ENCODE measurements around the gene OARD1.

OARD1 gene

DNA sequence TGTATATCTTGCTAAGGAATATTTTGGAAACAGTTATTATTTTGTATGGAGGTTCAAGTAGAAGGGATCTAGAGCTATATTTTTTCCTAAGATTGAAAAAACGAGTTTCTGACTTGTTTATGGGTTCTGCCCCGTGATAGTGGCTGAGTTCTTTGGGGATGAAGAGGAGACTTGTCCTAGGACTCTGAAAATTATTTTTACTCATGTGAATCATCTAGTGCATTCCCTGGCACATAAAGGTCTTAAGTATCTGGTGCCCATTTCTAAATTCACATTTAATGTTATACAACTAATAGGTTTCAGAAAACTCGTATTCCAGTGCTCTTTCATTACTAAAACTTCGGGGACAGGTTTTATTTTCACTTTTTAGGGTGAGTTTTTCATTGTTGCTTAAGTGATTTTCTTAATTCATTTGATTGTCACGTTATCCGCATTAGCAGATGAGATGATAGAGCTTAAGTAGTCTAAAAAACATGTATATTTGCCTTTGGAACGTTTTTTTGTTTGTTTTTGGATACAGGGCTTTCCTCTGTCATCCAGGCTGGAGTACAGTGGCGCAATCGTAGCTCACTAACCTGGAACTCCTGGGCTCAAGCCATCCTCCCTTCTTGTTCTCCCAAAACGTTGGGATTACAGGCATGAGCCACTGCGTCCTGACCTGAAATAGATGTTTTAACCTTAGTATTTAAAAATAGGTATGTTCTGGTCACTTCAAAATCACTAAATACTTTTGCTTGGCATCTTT is 2.7 kb upstream of the OARD1 start:
- DNase-seq = no peak

DNA sequence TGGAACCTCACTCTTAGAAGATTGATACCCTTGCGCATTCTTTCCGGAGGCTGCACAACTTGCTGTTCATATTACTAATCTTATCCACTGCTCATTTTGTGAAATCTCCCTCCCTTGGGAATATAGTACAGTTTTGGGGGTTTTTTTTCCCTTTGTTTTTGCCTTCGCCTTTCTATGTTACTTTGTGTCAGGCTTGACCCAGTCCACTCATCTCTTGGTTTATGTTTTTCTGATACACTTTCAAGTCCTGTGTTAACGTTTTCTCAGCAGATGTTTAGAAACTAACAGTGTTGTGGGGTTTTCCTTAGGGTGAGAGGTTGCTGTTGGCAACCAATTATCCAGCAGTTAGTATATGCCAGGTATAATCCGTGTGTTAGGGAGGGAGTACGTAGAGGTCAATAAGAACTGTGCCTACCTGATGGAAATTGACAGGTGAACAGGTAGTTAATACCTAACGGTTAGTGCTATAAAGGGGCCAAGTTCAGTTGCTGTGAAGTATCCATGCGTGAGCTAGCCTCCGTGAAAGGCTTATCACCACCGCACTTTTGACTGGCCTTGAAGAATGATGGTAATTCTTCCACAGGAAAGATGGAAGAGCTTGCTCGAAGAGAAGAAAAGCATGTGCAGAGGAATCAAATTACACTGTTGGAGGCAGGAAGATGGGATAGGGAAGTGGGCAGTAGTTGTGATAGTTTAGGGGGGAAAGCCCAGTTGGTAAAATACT is 2.0 kb upstream of the OARD1 start:
- no peak for DNase-seq

DNA sequence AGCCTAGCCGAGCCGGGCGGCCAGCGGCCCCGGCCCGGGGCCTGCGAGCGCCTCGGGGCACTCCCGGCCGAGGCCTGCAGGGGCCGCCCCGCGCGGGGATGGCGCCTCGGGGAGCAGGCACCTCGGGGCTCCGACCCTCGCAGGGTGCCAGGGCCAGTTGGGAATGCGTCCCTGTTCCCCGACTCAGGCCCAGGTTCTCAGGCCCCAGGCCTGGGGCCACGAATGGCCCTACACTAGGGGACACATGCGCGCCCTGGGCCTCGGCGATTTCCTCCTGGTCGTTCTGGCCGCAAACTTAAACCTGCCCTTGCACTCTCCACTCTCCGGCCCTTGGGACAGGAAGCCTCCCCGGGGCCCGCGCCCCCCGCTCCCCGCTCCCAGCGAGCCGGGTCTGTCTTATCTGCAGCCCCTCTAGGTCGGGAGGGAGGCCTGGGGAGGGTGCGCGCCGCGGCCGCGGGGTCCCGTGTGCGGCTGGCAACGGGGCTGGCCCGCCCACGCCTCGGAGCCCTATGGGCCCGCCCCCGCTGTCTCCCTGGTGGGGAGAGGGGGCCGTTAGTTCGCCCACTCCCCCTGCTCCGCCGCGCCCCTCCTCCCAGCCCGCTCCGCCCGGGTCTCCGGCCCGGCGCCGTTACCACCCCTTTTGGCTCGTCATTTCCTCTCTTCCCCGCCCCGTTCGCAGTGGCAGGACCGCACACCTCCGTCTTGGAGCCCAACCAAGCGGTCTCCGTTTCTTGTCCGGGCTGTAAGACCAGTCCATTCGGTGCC is 1.2 kb upstream of the OARD1 start:
- no peak for DNase-seq

DNA sequence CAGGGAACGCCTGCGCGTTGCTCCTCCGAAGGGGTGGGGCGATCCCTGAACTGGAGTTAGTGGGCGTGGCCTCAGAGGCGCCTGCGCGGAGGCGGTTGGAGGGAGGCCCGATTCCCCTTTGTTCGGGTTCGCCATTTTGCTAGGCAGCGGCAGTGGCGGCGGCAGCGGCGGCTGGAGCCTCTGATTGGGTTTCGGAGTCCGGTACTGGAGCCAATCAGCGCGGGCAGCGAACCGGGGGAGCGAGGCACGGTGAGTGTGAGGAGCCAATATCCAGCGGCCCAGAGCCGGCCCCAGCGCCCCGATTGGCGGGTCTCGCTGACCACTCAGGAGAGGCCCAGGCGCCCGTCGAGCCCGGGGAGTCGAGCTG is 663 bp upstream of the OARD1 start, which contains the start of gene NFYA:
NFYA (plus strand) TSS at position 139 of the 367 bp plus-strand sequence. CDS start 6,116 bp downstream, outside the sequence.
- no peak for DNase-seq

DNA sequence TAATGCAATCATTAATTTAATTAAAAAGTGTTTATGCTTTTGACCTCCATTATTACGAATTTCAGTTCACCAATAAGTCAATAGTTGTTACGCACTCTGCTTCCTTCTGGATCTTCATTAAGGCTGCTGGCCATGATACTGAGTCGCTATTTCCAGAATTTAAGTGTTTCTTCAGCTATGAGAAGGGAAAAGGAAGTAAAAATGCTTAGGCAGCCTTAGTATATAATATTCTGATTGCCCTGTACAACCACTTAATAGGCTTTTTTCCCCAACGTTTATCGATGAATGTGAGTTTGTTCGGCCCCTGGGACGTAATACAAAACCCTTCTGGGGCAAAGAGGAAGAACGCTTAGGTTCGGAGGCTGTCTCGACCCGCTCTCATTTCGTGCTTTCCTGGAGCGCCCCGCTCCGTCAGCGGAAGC is 644 bp downstream of the OARD1 start:
- DNase-seq = peak; percentile 30

DNA sequence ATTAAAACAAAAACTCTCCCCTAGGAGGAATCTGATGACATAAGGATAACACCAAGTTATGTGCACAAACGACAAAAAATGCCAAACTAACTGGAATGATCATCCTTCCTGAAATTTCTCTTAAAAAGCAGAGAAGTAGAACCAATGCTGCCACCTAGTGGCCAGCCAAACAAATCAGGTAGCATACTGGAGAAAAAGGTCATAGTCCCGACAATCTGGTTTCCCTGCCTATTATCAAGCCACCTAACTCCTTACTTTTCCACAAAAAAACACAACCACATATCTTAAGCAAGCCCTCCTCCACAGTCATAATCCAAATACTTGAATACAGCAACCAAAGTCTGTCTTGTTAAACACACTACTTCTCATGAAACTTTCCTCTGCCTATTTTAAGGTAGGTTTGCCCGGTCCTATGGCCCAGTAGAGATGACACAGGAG is 5.3 kb downstream of the OARD1 start:
- DNase-seq = no peak

DNA sequence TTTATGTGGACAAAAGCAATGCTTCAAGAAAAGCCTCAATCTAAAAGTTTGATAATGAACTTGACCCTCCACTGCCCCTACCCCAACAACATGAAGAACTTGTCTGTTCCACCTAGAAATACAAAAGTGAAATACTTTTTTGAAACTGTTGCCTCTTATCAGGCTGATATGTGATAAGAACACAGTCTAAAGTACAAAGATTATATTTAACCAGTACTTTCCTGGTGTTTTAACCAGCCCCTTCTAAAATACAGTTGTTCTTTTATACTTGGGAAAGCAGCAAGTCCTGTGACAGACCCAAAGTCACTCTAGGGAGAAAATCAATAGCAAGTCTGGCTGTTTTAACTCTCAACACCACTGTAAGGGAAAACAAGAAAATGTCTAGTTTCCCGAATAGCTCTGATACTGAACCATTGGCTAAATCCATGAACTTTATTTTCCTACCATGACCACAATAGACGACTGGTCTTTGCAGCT is 6.6 kb downstream of the OARD1 start:
- DNase-seq = no peak

DNA sequence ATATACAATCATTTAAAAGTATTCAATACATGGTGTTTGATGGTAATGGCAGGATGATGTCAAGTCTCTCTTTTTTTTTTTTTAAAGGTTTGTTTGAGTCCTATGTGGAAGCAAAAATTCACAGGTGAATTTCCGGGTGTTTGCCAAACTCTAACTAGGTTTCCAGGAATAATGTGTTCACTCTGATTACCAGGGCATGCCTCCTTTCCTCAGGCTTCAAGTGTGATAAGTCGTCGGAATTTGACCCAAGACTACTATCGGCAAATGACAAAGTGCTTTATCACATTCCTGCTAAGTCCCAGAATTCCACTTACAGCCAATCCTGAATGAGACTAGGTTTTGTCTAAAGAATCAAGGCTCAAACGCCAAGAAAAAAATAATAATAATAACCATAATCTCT is 7.3 kb downstream of the OARD1 start:
- DNase-seq = no peak

DNA sequence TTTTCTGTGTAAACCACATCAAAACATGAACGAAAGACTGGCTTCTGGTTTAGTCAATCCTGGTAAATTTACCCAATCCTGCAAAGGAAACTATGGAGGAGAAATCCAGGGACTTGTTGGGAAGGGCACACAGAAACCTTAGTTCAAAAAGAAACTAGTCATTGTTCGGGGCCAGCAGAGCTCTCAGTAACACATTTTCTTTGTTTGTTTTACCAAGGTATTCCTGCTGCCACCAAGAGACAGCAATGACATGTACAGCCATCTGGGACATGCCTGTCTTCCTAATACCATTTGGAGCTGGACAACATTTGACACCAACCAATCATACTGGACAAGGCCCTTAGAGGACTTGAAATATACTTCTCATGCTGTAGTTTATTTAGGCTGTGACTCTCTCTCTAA is 8.3 kb downstream of the OARD1 start:
- DNase-seq = no peak

DNA sequence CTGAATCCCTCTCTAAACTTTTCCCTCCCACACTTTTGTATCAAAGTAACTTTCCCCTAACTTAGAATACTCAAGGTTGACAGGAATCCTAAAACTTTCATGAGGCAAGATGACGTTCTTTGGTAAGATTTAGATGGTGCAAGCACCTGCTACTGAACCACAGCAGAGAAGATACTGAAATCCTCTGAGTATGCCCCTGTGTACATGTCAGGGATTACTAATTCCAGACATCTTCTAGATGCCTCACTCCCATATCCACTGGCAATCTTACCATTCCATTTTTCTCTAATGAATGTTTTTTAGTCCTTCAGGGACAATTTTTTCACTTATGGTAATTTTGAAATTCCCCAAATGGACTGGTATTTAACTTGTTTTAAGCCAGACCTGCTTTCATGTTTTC is 10.1 kb downstream of the OARD1 start:
- no peak for DNase-seq

DNA sequence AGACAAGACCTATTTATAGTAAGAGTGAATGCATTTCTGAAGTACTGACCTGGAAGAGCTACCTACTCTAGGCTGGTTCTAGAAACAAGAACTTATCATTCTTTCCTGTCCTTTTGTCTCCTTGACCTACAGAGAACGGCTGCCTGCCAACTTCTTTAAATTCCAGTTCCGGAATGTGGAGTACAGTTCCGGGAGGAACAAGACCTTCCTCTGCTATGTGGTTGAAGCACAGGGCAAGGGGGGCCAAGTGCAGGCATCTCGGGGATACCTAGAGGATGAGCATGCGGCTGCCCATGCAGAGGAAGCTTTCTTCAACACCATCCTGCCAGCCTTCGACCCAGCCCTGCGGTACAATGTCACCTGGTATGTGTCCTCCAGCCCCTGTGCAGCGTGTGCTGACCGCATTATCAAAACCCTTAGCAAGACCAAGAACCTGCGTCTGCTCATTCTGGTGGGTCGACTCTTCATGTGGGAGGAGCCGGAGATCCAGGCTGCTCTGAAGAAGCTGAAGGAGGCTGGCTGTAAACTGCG is 10.9 kb downstream of the OARD1 start:
- DNase-seq = no peak

DNA sequence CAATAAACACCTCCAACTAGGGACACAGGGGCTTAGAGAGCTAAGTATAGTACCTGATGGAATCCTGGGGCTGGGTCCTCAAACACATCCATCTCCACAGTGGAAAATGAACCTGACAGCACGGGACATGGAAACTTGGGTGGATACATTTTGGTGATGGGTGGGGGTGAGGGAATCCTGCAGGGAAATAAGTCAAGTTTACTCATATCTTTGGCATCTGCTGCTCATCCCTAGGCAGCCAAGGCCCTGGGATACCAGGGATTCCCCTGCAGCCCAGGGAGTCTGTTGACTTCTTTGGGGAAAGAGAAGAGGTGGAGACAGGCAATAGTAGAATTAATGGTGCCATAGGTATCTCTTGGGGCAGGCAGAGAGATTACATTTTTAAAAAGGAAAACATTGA is 12.6 kb downstream of the OARD1 start:
- DNase-seq = no peak

DNA sequence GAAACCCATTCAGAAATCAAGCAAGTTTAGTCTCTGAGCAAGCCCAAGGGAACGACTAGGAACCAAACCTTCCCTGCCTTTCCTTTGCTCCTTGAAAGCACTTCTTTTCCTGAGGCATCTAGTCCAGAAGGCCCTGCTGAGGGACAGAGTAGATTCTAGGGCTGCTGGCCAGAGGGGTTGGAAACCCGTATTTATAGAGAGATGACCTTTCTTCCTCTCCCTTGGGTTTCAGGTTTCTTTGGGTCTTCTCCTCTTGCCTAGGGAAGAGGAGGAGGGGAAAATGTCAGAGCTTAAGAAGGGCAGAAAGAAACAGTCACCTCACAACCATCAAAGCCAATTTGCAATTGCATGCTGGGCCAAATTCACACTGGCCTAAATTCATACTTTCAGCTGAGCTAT is 13.4 kb downstream of the OARD1 start:
- no peak for DNase-seq

DNA sequence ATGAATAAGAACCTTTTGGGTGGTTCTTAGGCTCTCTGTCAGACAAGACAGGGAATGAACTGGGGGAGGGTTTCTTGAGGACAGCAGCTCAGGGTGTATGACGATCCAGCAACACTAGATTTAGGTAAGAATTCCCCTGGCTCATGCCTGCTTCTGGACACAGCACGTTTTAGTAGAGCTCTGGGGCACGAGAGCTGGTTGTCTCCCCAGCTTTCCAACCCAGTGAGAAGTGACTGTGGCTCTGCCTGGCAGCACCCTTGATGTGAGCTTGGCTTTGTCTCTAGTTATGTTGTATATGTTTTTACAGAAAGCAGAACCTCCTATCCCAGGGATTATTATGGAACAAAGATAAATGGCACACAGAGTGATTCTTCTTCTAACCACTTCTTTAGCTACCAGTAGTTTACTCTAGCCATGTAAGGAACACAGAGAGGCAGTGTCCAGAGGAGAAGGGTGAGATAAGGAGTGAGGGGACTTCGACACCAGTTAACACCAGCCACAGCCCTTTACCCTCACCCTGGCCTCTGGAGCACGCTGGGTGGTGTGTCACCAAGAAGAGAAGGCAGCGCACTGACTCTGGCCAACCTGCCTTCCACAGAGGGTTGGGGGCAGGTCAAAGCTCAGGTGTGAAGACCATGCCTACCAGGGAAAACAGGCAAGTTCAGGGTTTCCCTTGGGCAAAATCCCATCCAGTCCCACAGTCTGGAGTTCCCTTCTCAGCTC is 15.2 kb downstream of the OARD1 start:
- no peak for DNase-seq

DNA sequence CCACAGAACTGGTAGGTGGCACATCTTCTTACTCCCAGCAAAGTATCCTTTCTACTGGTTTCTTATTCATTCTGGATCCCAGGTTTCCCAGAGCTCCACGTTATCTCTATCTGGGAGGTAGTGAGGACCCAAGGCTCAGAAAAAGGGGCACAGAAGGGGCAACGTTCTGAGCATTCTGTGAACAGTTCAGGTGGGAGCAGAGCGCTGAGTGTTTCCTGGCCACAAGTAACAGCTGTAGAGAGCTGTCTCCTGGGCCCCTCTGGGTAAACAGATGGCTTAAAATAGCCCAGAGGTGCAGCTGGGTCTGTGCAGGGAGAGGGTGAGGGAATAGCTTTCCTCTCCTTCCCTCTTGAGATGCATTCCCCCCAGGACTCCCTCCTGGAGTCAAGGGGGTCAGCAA is 17.0 kb downstream of the OARD1 start:
- DNase-seq = no peak

DNA sequence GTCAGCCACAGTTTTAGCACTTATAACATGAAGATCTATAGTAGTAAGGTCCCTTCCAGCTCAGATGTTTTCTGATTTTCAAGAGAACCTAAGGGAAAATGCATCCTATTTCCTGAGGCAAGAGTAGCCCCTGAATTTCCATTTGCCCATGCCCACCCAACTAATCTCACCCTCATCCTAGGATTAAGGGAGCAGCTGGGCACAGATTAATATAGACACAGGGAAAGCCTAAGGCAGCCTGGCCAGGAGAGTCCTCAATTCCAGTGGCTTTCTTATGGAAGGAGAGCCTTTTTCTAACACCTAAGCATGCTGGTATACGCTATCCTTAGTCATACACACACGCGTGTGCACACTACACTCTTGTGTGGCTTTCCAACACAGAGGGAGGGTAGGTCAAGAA is 17.6 kb downstream of the OARD1 start:
- no peak for DNase-seq

DNA sequence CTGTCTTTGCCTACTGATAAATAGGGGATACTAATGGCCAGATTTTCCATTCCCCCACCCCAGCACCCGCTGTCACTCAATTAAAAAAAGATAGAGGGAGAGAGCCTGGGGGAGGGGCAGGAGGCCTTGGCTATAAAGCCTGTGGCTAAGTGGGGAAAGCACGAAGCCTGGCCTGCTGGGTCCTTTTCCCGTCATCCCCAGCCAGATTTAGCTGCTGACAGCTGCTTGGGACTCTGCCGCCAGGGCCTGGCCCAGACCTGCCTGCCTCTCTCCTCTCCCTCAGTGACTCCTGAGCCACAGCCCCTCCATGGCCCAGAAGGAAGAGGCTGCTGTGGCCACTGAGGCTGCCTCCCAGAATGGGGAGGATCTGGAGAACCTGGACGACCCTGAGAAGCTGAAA is 19.1 kb downstream of the OARD1 start, which contains the start of gene APOBEC2:
APOBEC2 (plus strand) TSS at position 162 of the 400 bp plus-strand sequence; CDS start at position 308, 146 bp downstream.
- DNase-seq = no peak

DNA sequence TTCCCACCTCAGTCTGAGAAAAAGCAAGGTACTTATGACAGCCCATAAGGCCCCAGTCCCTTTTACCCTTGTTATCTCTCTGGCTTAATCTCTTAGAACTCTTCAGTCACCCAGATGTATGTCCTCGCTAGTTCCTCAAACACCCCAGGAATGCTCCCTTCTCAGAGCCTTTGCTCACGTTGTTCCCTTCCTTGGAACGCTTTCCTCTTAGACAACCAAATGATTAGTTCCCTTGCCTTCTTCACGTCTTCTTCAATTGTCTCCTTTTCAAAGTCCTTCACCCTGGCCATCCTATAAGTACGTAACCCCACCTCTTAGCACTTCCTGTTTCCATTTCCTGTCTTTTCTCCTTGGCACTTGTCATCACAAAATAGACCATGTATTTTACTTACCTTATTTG is 20.3 kb downstream of the OARD1 start:
- DNase-seq = no peak

DNA sequence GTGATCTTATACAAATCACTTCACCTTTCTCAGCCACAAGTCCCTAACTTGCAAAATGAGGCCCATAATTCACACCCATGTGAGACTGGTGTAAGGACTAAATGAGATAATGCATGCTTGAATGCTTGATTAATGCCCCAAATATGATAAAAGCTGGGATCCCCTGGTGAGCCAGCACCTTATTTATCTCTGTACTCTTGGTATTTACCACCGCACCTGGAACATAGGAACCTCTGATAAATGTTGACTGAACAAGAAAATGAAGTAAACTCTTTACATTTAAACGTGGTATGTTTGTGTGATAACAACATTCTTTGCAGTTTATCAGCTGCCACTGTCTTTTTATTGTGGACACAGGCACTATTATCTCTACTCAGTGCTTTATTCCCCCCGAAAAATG is 21.6 kb downstream of the OARD1 start:
- DNase-seq = no peak

DNA sequence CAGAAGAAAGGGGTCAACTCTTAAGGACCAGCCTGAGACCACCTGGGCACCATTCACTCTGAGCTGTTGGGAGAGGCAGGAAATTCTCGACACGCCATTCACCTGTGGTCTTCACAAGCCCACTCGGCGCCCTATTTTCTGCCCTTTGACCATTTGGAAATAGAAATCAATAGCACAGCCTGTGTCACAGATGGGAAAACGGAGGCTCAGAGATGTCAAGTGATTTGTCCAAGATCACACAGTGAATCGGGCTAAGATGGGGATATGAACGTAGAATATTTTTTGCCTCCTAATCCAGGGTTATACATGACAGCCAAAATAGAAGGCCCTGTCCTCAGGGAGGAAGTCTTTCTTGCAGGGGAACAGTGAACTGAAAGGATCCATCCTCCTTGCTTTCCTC is 22.2 kb downstream of the OARD1 start:
- no peak for DNase-seq

DNA sequence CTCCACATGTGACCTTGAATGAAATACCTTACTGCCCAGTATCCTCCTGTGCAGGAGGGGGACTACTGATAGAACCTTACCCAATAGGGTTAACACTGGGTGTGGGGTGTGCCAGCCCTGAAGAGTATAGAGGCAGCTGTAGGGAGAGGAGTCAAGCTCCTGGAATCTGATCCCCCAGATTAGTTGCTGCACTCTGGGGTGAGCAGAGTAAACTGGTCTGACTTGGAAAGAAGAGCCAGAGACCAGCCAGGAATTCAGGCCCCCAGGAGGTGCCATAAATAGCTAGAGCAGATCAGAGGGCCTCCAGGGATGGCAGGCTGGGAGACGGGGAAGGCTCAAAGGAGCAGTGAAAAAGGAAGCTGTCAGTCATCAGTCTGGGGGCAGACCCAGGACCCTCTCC is 22.6 kb downstream of the OARD1 start:
- no peak for DNase-seq
